HG03175 (cell line): ENCODE measurements around the gene SLC38A2.
"Not testable (repeated sequence)": the region's sequence is repeated elsewhere in the genome, so short reads cannot be mapped to it uniquely, and the experiment has no call there.

Experiments
- ATAC-seq: cut with Tn5 transposase; IDR thresholded peaks from one replicate; pipeline ENCODE4 v1.9.1; 2021; ENCODE audit warnings: mild to moderate bottlenecking, moderate library complexity; ENCODE audit not compliant: unreplicated experiment

SLC38A2 gene

DNA sequence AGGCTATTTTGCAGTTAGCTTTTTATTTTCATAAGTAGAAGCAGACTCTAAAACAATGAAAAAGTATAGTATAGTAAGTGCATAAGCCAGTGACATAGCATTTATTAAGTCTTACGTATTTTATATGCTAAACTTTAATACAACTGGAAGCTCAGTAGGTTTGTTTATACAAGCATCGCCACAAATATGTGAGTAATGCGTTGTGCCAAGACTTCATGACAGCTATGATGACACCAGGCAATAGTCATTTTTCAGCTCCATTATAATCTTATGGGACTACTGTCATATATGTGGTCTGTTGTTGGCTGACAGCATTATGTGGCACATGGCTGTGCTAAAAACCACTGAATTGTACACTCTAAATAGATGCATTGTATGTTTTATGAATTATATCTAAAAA is 40.3 kb downstream of the SLC38A2 start:
- ATAC-seq: no peak

DNA sequence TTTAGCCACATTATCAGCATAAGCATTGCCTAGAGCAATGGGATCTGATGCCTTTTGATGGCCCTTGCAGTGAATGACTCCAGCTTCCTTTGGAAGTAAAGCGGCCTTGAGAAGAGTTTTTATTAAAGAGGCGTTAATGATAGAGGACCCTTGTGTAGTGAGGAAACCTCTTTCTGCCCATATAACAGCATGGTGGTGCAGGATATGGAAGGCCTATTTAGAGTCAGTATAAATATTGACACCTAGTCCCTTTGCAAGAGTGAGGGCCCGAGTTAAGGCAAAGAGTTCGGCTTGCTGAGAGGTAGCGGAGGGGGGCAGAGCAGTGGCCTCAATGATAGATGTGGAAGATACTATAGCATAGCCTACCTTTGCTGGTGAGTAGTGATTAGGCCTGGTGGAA is 47.5 kb downstream of the SLC38A2 start:
- not testable (repeated sequence) for ATAC-seq

DNA sequence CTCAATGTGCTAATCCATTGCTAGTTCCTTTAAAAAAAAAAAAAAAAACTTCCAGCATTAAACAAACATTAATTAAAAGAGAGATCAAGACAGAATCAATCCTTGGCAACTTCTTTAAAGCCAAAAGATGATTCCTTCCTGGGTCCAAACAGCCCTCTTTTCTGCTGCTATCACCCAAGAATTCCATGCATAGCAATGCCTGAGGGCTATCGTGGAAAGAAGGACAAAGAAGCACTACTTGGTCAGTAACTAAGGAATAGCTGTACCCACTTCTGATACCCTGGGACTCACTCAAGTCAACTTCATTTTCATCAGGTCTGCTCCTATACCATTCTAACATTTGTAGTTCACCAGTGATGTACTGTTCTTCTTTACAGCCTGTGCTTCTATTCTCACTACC is 51.8 kb downstream of the SLC38A2 start:
- ATAC-seq: no peak

DNA sequence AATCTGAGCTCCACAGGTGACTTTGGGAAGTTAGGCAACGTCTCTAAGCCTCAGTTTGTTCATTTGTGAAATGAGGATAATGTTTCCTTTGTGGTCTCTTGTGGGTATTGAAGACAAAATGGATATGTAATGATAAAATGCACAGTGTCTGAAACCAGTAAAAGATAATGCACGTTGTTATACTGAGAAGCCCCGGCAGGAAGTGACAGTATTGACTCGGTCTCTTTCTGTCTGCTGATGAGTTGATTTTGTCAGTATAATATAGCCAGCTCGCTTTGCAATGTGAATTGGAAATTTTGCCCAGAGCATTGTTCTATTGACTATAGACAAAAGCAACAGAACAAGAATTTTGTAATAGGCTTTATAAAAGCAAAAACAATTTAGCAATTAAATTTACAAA is 54.5 kb downstream of the SLC38A2 start:
- no peak for ATAC-seq
